Measurements from ENCODE around the gene SHPK. TPM values are rescaled to one million over a fixed set of nuclear protein-coding genes. Genes with fewer than 3 reads are reported as not detected.

SHPK gene, protein sequence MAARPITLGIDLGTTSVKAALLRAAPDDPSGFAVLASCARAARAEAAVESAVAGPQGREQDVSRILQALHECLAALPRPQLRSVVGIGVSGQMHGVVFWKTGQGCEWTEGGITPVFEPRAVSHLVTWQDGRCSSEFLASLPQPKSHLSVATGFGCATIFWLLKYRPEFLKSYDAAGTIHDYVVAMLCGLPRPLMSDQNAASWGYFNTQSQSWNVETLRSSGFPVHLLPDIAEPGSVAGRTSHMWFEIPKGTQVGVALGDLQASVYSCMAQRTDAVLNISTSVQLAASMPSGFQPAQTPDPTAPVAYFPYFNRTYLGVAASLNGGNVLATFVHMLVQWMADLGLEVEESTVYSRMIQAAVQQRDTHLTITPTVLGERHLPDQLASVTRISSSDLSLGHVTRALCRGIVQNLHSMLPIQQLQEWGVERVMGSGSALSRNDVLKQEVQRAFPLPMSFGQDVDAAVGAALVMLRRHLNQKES
- total RNA-seq (10 to 100 TPM; 10.5 to 29.4 (median 12.3) TPM), polyA plus RNA-seq (1 to 10 TPM; 4.9 to 5.5 (median 5.1) TPM)
- long read RNA-seq, donor 1, partial matches to known transcripts, result 0 of 1 reads
- long read RNA-seq, donor 1, other reads (novel, unspliced or antisense), result 0 of 1 reads
- long read RNA-seq, donor 2, partial matches to known transcripts, result 0 of 1 reads
- long read RNA-seq, donor 2, other reads (novel, unspliced or antisense), result 0 of 1 reads
- long read RNA-seq, donor 3, partial matches to known transcripts, result 0 of 1 reads
- long read RNA-seq, donor 3, other reads (novel, unspliced or antisense), result 0 of 1 reads
- long read RNA-seq, donor 4, result 0 reads
- long read RNA-seq, donor 5, partial matches to known transcripts, result 0 of 1 reads
- long read RNA-seq, donor 5, other reads (novel, unspliced or antisense), result 0 of 1 reads
- long read RNA-seq, donor 6, transcript SHPK-201 (7 exons, 3,838 nt), result major isoform, 5 of 5 reads
- long read RNA-seq, donor 6, partial matches to known transcripts, result 0 of 5 reads
- long read RNA-seq, donor 6, other reads (novel, unspliced or antisense), result 0 of 5 reads
- long read RNA-seq, donor 7, partial matches to known transcripts, result 0 of 2 reads
- long read RNA-seq, donor 7, other reads (novel, unspliced or antisense), result 0 of 2 reads
- long read RNA-seq, donor 8, partial matches to known transcripts, result 0 of 3 reads
- long read RNA-seq, donor 8, other reads (novel, unspliced or antisense), result 0 of 3 reads
- long read RNA-seq, donor 9, result 0 reads
- long read RNA-seq, donor 10, partial matches to known transcripts, result 0 of 3 reads
- long read RNA-seq, donor 10, other reads (novel, unspliced or antisense), result 0 of 3 reads

DNA sequence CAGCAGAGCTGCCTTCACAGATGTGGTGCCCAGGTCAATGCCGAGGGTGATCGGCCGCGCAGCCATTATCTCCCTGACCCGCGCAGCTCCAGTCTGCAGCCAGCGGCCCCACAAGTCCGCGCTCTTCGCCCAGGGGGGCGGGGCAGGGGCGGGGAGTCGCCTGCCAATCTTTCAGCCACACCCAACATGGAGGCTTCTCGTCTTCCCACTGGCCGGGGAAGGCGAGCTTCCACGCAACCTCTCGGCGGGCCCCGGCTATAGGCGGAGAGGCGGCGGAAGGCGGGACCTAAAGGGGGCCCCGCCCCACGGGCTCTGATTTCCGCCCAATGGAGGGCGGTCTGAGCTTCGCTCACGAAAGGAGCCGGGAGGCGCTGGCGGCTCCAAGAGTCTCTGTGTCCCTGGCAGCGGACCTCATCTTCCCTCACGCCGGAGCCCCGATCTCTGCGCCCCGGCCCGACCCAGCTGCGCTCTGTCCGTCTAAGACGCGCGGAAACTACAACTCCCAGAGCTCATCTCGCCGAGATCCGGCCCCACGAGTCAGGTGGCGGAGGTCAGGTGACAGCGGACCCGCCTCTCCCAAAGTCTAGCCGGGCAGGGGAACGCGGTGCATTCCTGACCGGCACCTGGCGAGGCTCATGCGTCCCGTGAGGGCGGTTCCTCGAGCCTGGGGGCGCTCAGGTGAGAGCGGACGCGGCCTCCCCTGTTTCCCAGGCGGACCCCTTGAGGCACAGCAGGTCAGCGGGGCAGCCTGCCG, at the start of gene SHPK, which contains the start of gene CTNS:
Gene SHPK (minus strand): TSS at position 97 of the 754 bp plus-strand sequence. CDS start 31 bp downstream, at position 66.
Gene CTNS (plus strand): TSS at position 607 of the 754 bp plus-strand sequence. CDS start 3,447 bp downstream, outside the sequence.
- peak; percentile 97 to 99 for DNase-seq
- no peaks in the 10 kb centered on the region for H3K27me3 ChIP-seq
- H3K4me3 ChIP-seq, result peak within 1 kb of the TSS; percentile 88 to 98 (median 95)
- peak within 1 kb of the TSS; percentile 92 to 98 (median 96) for H3K27ac ChIP-seq
- 0 to 1% (median 0%) methylated on average over 31 to 68 of the region's 68 CpGs for WGBS, 5 donors
- TF ChIP-seq POLR2A (IDR thresholded peaks at IDR 0.05) (peak in 2 of 4 donors; percentile 14 to 39), POLR2AphosphoS5 (IDR thresholded peaks at IDR 0.05) (peak; percentile 79 to 93 (median 92)), EP300 (IDR thresholded peaks at IDR 0.05) (no peak)
- intact Hi-C loops (cut with DNase I; ENCODE audit: low total_unique reads), result no loop called here
- peaks cover 15 to 61% (median 53%) of the 10 kb centered on the region in 4 donors for H3K4me1 ChIP-seq
- peaks cover 0 to 27% (median 5%) of the 10 kb centered on the region in 4 donors for H3K36me3 ChIP-seq
- H3K9me3 ChIP-seq, result no peaks in the 10 kb centered on the region

- Histone ChIP-seq H3K4me1 (peaks cover 0 to 7% (median 5%) of the 10 kb centered on the region in 4 donors), H3K27ac (no peak overlapping the region), H3K27me3 (peaks cover 0 to 61% (median 15%) of the 10 kb centered on the region in 3 donors), H3K36me3 (peaks cover 0 to 3% (median 0%) of the 10 kb centered on the region in 4 donors), H3K4me3 (no peak overlapping the region), H3K9me3 (no peaks in the 10 kb centered on the region)
- intact Hi-C loops (cut with DNase I; ENCODE audit: low total_unique reads), result no loop called here
- no peak for DNase-seq
- 17 to 52% (median 26%) methylated on average over 5 to 13 of the region's 13 CpGs for WGBS, 5 donors
- TF ChIP-seq CTCF (IDR thresholded peaks at IDR 0.05) (no peak), EP300 (IDR thresholded peaks at IDR 0.05) (no peak), POLR2AphosphoS5 (IDR thresholded peaks at IDR 0.05) (no peak), POLR2A (IDR thresholded peaks at IDR 0.05) (no peak)
Measured at GRCh38 chr17:3685174-3685573, 49.1 kb upstream of the SHPK start.

GRCh38 chr17:3683054-3683511, 47.0 kb upstream of the SHPK start:
- Histone ChIP-seq H3K4me1 (peaks cover 0 to 16% (median 9%) of the 10 kb centered on the region in 4 donors), H3K9me3 (no peaks in the 10 kb centered on the region), H3K36me3 (no peaks in the 10 kb centered on the region), H3K4me3 (no peak overlapping the region), H3K27me3 (peaks cover 0 to 47% (median 15%) of the 10 kb centered on the region in 3 donors), H3K27ac (no peak overlapping the region)
- intact Hi-C loops (cut with DNase I; ENCODE audit: low total_unique reads), result no loop called here
- WGBS, 5 donors, result 24 to 31% (median 29%) methylated on average over 8 to 10 of the region's 10 CpGs
- DNase-seq, result peak in 1 of 2 donors; percentile 47
- TF ChIP-seq CTCF (IDR thresholded peaks at IDR 0.05), result peak in 5 of 7 experiments; percentile 72 to 89 (median 75)
- no peak for TF ChIP-seq EP300 (IDR thresholded peaks at IDR 0.05)
- TF ChIP-seq POLR2AphosphoS5 (IDR thresholded peaks at IDR 0.05), result no peak
- TF ChIP-seq POLR2A (IDR thresholded peaks at IDR 0.05), result no peak

DNA sequence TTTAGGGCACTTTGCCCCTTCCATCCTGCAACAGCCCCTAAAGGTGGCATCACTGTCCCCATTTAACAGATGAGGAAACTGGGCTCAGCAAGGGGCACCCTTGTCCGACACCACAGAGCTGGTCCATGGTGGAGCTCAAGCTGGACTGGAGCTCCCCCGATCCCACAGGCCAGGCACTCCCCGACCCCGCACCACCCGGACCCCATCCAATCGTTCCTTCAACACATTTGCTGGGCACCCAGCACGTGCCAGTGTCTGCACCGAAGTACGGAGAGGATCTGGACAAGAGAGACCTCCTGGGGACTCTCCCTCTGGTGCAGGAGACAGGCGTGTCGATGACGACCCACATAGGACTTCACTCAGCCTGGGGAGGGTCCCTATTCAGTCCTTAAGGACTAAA, 46.0 kb upstream of the SHPK start:
- H3K27me3 ChIP-seq, result peaks cover 0 to 47% (median 15%) of the 10 kb centered on the region in 3 donors
- 82 to 89% (median 87%) methylated on average over 12 of the region's 12 CpGs for whole genome bisulfite sequencing, 5 donors
- no peaks in the 10 kb centered on the region for H3K9me3 ChIP-seq
- H3K36me3 ChIP-seq, result no peaks in the 10 kb centered on the region
- H3K27ac ChIP-seq, result no peak overlapping the region
- H3K4me1 ChIP-seq, result peaks cover 0 to 19% (median 8%) of the 10 kb centered on the region in 4 donors
- intact Hi-C loops (cut with DNase I; ENCODE audit: low total_unique reads), result no loop called here
- no peak overlapping the region for H3K4me3 ChIP-seq
- TF ChIP-seq EP300 (IDR thresholded peaks at IDR 0.05) (no peak), POLR2AphosphoS5 (IDR thresholded peaks at IDR 0.05) (no peak), POLR2A (IDR thresholded peaks at IDR 0.05) (no peak), CTCF (IDR thresholded peaks at IDR 0.05) (no peak)
- DNase-seq, result no peak
